HG02852 (cell line): ENCODE measurements around the gene PDZRN3.
"Not testable (repeated sequence)": the region's sequence is repeated elsewhere in the genome, so short reads cannot be mapped to it uniquely, and the experiment has no call there.

Experiments used
- ATAC-seq: cut with Tn5 transposase; IDR thresholded peaks from one replicate; pipeline ENCODE4 v1.9.1; 2021; ENCODE audit warnings: mild to moderate bottlenecking, moderate library complexity; ENCODE audit not compliant: unreplicated experiment

PDZRN3 gene

DNA sequence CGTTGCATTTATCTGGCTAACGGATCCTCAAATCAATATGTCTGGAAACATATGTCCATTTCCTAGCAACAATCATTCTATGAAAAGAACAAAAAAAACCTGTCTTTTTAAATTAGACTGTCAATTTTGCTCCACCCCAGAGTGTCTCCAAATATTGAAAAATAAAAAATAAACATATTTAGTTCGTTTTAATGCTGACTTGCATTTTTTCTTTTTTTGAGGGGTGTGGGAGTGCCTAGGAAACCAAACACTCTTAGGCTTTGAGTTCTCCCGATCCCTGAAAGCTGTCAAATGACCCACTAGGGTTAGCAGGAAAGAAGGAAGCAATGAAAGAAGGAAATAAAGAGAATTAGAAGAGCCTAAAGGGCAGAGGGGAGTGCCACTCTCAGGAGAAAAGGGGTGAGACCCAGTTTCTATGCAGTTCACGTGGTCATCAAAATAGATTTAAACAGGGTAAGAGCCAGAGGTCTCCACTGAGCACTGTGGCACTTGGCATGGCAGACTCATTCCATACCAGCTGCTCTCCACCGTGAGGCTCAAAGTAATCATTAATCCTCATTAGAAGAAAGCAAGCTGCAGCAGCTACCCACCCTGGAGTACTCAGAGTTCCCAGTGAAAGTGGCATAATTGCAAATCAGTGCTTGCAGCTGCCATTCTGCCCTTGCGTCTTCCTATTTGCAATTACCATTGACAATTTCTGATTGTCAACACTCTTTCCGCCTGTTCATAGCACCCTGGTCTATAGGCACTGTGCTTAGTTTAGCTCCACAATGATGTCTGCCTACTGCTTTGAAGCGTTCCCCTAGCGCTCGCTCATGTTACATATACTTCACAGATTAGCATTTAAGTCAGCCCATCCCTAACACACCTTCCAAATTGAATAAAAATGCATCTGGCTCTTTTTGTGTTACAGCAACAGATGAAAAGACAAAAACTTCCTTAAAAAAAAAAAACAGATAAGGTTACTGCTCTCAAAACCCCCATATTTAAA is 32.3 kb downstream of the PDZRN3 start:
- ATAC-seq = no peak

DNA sequence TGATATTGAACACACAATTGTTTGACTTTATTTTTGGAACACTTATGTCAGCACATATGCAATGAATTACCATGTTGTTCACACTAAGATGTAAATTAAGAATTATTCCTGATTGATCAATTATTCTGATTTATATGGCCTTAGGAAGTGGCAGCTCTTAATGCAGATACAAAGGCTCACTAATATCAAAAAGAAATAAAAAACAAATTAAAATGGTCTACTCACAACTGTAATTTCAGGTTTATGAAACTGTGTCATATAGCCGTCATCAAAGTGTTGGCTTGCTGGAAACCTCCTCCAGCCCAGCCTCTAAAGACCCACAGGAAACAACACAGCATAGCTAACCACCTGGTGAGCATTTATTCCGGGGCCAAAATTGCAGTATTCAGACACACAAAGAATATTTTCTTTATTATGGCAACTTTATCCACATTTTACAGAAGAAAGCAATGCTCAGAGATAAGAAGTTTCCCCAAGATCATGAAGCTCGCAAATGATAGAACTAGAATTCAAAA is 33.4 kb downstream of the PDZRN3 start:
- no peak for ATAC-seq

DNA sequence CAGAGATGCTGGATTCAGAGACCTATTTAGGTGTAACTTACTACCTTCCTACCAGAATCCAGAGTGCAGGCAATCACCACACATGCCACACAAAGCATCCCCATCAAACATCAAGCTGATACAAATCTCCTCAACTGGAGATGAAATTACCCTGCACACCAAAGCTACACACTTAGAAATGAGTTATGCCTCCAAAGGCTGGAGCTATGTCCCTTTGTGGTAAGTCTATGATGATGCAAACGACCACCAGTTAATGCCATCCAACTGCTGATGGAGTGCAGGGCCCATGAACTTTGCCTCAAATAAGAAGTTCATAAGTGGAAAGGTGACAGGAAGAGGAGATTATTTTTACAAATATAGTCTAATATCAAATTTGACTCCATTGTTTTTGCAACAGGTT is 38.1 kb downstream of the PDZRN3 start:
- ATAC-seq = no peak

- no peak for ATAC-seq
Observed at GRCh38 chr3:73586190-73586589, 38.6 kb downstream of the PDZRN3 start.

- no peak for ATAC-seq
Observed at GRCh38 chr3:73584873-73585272, 39.9 kb downstream of the PDZRN3 start.

DNA sequence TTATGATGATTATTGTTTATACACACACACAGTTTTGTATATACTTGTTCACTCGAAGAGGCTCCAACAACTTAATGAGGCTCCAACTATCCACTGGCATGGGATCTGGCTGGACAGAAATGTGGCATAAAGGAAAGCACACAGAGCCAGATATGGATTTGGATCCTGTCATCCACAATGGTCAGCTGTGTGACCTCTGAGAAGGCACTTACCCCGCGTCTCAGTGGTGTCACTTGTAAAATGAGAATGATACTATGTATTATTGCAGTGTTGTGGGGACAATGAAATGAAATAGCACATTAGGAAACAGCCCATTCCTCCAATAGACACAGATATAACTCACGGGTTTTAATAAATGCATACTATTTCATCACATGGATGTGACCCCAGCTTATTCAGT is 42.2 kb downstream of the PDZRN3 start:
- ATAC-seq = no peak

DNA sequence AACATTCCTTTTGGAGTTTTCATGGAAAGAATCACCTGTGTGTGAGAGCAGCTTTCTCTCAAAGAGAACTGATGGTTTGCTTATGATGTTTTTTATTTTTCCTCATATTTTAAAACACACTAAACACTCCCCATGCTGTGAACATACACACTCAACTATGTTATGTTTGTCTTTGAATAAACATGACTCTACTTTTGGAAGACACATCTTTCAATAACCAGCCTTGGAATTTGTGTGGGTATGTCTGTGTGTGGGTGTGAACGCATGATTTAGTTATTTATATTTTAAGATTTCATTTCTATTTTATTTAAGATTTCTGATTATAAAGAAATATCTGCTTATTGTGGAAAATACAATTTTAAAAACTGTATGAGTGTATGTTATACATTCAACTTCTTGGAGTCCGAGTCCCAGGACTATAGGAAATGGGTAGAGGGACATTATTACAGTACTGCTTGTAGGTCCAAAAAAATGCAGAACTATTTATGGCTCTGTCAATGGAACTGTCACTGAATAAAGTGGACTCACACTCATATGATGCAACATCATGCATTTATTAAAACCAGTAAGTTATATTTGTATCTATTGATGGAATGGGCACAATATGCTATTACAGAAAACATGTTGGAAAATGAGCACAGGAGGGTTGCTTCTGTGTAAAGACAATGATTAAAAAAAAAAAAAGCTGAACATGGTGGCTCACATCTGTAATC is 43.5 kb downstream of the PDZRN3 start:
- ATAC-seq = no peak

- ATAC-seq = no peak
Observed at GRCh38 chr3:73580343-73580742, 44.4 kb downstream of the PDZRN3 start.

DNA sequence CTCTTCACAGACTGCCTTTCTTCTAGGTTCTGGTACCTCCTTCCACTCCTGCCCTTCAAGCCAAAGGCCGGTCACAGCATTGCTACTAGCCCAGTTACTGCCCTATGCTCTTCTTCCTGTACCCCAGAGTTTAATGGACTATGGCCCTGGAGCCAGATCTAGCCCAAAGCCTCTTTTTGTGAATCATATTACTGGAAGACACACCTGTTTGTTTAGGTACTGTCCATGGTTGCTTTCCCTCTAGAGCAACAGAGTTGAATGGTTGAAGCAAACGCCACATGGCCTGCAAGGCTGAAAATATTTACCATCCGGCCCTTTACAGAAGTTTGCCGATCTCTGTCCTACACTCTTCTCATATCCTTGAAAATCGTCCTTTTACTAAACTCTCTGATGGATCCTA is 47.0 kb downstream of the PDZRN3 start:
- ATAC-seq = no peak

GRCh38 chr3:73576999-73577461 is 47.7 kb downstream of the PDZRN3 start:
- no peak for ATAC-seq

GRCh38 chr3:73575953-73576352 is 48.8 kb downstream of the PDZRN3 start:
- no peak for ATAC-seq

DNA sequence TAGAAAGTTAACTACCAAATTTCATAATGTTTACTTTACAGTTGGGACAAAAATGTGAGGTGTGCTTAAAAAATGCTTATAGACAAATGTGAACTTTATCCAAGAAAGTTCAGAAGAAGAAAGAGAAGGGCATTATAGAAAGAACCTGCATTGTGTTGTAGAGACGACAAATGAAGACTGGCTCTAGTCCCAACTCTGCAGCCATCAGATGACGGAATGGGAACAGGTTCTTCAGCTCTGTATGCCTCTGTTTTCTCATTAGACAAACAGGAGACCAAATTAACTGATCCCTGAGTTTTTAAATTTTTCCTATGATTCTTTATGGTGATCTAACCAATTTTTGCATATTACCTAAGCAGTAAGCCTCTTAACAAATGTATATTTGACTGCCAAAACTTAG is 49.2 kb downstream of the PDZRN3 start:
- ATAC-seq = no peak

GRCh38 chr3:73573204-73573603 is 51.5 kb downstream of the PDZRN3 start:
- no peak for ATAC-seq

DNA sequence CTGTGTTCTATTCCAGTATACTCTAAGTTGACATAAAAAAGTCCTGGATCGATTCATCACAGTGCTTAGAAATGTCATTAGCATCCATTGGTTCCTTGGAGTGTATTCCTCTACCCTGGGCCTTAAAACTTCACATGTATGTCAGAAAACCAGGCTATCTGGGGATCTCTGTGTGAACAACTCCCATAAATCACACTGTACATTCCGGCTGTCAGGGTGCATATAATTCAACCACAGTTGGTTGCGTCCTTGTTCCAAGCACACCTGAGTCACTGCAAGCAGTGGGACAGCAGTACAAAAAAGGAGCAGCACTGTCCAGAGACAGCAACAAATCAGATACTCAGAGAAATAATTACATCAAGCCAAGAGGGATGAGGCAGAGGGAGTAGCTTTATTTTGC is 52.4 kb downstream of the PDZRN3 start:
- no peak for ATAC-seq

- ATAC-seq = no peak
Observed at GRCh38 chr3:73571238-73571794, 53.4 kb downstream of the PDZRN3 start.

DNA sequence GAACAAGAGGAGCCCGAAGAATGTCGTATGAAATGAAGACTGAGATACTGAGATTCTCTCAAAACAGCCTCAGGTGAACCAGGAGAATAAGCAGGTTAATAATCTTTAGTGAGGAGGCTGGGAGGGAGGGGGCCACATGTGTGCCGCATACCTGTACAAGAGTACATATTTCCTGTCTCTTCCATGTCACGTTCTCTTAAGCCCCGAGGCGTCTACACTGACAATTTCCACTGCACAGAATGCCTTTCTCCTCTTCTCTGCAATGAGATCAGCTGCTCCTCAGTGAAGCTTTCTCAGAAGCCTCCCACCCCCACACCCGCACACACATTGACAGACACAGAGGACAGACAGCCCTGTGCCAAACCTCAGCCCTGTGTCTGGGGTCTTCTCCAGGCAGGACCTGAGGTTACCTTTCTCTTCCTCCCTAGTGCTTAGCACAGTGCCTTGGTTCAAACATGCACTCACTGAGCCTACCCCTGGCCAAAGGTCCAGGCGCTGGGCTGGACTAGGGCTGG is 55.4 kb downstream of the PDZRN3 start:
- no peak for ATAC-seq

DNA sequence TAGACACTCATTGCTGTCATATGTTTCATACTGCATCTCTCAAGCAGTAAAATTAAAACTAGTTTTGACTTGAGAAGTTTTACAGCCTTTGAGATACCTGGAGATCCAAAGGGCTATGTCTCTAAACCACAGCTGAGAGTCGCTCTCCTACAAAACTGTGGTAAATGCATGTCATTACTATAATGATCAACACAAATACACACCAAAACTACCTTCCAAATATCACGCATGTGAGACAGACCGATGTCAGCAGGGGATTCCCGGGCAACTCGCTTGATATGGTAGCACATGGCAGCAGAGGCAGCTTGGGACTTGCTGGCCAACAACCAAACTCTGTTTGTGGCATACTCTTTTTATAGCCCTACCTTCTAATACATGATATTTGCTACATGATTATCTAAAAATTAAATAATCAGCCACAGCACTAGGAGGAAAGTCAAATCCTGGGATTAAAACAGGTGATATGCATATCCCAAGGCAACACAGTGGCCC is 56.3 kb downstream of the PDZRN3 start:
- no peak for ATAC-seq

GRCh38 chr3:73565374-73565773 is 59.4 kb downstream of the PDZRN3 start:
- ATAC-seq = not testable (repeated sequence)

DNA sequence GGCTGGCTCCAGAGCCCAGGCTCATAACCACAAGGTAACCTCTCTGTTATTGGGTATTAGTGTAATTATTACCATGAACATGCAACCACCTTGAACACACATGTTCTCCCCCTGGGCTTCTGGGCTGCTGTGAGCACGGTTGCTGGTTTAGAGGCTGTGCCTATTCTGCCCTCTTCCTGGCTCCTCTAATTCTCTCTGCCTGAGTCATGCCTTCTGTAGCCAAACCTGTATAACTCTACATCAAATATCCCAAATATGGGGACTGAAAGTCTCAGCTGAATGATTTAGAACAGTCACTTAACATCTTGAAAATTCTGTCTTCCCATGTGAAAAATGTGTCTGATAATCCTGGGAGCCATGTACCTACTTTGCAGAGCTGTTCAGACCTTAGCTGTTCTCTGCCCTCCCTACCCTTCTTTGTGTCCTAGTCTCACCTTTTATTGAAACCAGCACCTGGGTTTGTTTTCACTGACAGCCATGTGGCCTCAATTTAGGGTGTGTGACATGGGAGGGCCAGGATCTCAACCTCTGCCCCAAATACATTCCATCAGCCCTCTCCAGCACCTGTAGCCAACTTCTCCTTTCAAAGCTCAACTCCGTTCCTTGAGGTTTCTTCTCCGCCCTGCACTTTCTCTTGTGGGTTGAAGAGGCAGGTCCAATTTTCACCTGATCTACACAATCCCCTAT is 60.7 kb downstream of the PDZRN3 start:
- ATAC-seq = no peak

DNA sequence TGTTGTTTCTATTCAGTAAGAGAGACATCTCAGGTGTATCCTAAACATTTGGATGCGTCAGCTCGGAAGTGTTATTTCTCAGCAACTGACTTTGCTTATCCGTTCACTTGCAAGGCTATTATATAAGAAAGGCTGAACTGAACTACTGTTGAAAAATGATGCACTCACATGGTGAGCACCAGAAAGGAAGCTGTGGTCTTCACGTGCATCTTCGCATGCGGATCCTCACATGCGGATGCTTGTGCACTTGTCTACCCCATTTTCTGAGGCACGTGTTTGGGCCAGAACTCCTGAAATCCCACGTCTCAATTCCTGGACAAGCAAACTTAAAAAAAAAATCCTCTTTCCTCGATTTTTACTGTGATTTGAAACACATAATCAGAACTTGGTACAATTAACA is 63.2 kb downstream of the PDZRN3 start:
- no peak for ATAC-seq
